HEK293 (cell line): ENCODE data around the gene LMNTD2.
"Not testable (repeated sequence)": the region's sequence is repeated elsewhere in the genome, so short reads cannot be mapped to it uniquely, and the experiment has no call there.

Experiments used
- CTCF ChIA-PET: fragments of 350-600 bp; formaldehyde crosslinking; extraction: SDS; loops from one replicate; lab custom pipeline; 2021; ENCODE audit warnings: antibody characterized with exemption; lab: Yijun Ruan, JAX
- POLR2A ChIA-PET: fragments of 300-600 bp; formaldehyde crosslinking; extraction: SDS; loops from one replicate; lab custom pipeline; 2020; ENCODE audit warnings: antibody characterized with exemption, inconsistent platforms; lab: Yijun Ruan, JAX
- H3K27ac ChIP-seq: fragments of 200-500 bp; sonication (Bioruptor generic); 2 replicates; pipeline ENCODE4 v1.5.1; 2014; ENCODE audit warnings: low read depth, low read length, control low read depth, inconsistent platforms; ENCODE audit errors: extremely low read depth
- H3K36me3 ChIP-seq, 2 experiments: fragments of 200-500 bp in 1 of 2; sonication (Bioruptor generic) in 1 of 2; 1 replicate in 1 of 2; 2 replicates in 1 of 2; pipeline ENCODE4 v1.5.1; 2014 to 2017; ENCODE audit warnings: inconsistent platforms in 2 of 2, low read length in 2 of 2; ENCODE audit not compliant: control insufficient read depth in 2 of 2, insufficient read depth in 1 of 2
- H3K4me1 ChIP-seq: fragments of 200-500 bp; sonication (Bioruptor generic); 2 replicates; pipeline ENCODE4 v1.5.1; 2014; ENCODE audit warnings: mild to moderate bottlenecking, low read length, inconsistent platforms; ENCODE audit not compliant: control insufficient read depth, insufficient read depth
- H3K4me3 ChIP-seq: 2 replicates; pipeline ENCODE4 v1.5.1; 2011; ENCODE audit warnings: low read depth, mild to moderate bottlenecking, control low read depth, low read length, moderate library complexity
- H3K9me3 ChIP-seq: fragments of 200-500 bp; sonication (Bioruptor generic); 2 replicates; pipeline ENCODE4 v1.5.1; 2014; ENCODE audit warnings: low read depth, low read length, inconsistent platforms; ENCODE audit not compliant: control insufficient read depth, insufficient read depth
- GLI2 ChIP-seq: fragments of 450-650 bp; formaldehyde crosslinking; IDR thresholded peaks from 2 replicates; pipeline ENCODE4; 2017; ENCODE audit warnings: missing biosample characterization, missing genetic modification characterization, low read depth, borderline replicate concordance
- OSR2 ChIP-seq: fragments of 450-650 bp; formaldehyde crosslinking; IDR thresholded peaks from 2 replicates; pipeline ENCODE4 v1.5.1; 2016; ENCODE audit warnings: missing biosample characterization, missing genetic modification characterization
- SETDB1 ChIP-seq: IDR thresholded peaks from one replicate; pipeline ENCODE4 v1.6.1; 2017; ENCODE audit warnings: mild to moderate bottlenecking, low read length, moderate library complexity, mixed read lengths; ENCODE audit not compliant: insufficient read length
- ZEB2 ChIP-seq: fragments of 450-650 bp; formaldehyde crosslinking; IDR thresholded peaks from 2 replicates; pipeline ENCODE4 v1.5.1; 2016; ENCODE audit warnings: missing biosample characterization, missing genetic modification characterization
- ZNF202 ChIP-seq: fragments of 450-650 bp; formaldehyde crosslinking; IDR thresholded peaks from 2 replicates; pipeline ENCODE4 v1.5.1; 2016; ENCODE audit warnings: missing biosample characterization, missing genetic modification characterization, borderline replicate concordance
- ZNF529 ChIP-seq: fragments of 450-650 bp; formaldehyde crosslinking; IDR thresholded peaks from 2 replicates; pipeline ENCODE4 v1.5.1; 2017; ENCODE audit warnings: missing genetic modification characterization, missing biosample characterization; ENCODE audit not compliant: insufficient replicate concordance
- ZNF768 ChIP-seq: fragments of 450-650 bp; formaldehyde crosslinking; IDR thresholded peaks from 2 replicates; pipeline ENCODE4 v1.5.1; 2018; ENCODE audit warnings: missing biosample characterization, mild to moderate bottlenecking, missing genetic modification characterization
- ZNF791 ChIP-seq: fragments of 450-650 bp; formaldehyde crosslinking; IDR thresholded peaks from 2 replicates; pipeline ENCODE4 v1.5.1; 2016; ENCODE audit warnings: missing biosample characterization, missing genetic modification characterization
- TF ChIP-seq, protein P1 (sequence below): fragments of 450-650 bp; formaldehyde crosslinking; IDR thresholded peaks from 2 replicates; pipeline ENCODE4 v1.5.1; 2016; ENCODE audit warnings: missing biosample characterization, missing genetic modification characterization, borderline replicate concordance
- TF ChIP-seq, protein P2 (sequence below): fragments of 450-650 bp; formaldehyde crosslinking; IDR thresholded peaks from 2 replicates; pipeline ENCODE4 v1.5.1; 2017; ENCODE audit warnings: missing biosample characterization, missing genetic modification characterization
- TF ChIP-seq, protein P3 (sequence below): IDR thresholded peaks from 2 replicates; pipeline ENCODE4 v1.6.1; 2011; ENCODE audit warnings: mild to moderate bottlenecking, low read depth, low read length, borderline replicate concordance
- TF ChIP-seq, protein P4 (sequence below): fragments of 450-650 bp; IDR thresholded peaks from 2 replicates; pipeline ENCODE4 v1.5.1; 2018; ENCODE audit warnings: missing biosample characterization, missing genetic modification characterization

The LMNTD2 gene

DNA sequence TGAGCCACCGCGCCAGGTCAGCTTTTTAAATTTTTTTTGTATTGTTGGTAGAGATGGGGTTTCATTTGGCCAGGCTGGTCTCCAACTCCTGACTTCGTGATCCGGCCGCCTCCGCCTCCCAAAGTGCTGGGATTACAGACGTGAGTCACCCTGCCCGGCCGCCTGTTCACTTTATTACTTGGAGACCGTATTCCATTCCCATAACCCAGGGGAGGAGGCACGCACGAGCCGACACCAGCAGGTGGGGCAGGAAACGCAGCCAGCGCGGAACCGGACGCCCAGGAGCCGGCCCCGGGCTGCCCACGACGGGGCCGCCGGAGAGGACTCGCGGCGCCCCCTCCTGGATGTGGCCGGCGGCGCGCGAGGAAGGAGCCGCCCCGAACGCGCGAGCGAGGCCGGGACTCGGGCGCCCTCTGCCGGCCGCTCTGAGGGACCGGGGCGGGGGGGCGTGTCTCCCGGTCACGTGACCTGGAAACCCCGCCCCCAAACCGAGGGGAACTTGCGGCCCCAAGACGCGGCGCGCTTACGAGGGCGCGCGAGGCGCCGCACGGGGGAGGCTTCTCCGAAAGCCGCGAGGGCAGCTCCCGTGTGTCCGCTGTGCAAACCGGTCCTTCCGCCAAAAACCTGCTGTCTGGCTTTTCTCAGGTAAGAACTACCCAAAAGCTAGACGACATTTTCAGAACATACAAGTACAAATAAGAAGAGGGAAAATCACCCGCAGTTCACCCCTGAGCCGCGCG, 41.9 kb downstream of the LMNTD2 start (continued):
- TF ChIP-seq, protein P1, sequence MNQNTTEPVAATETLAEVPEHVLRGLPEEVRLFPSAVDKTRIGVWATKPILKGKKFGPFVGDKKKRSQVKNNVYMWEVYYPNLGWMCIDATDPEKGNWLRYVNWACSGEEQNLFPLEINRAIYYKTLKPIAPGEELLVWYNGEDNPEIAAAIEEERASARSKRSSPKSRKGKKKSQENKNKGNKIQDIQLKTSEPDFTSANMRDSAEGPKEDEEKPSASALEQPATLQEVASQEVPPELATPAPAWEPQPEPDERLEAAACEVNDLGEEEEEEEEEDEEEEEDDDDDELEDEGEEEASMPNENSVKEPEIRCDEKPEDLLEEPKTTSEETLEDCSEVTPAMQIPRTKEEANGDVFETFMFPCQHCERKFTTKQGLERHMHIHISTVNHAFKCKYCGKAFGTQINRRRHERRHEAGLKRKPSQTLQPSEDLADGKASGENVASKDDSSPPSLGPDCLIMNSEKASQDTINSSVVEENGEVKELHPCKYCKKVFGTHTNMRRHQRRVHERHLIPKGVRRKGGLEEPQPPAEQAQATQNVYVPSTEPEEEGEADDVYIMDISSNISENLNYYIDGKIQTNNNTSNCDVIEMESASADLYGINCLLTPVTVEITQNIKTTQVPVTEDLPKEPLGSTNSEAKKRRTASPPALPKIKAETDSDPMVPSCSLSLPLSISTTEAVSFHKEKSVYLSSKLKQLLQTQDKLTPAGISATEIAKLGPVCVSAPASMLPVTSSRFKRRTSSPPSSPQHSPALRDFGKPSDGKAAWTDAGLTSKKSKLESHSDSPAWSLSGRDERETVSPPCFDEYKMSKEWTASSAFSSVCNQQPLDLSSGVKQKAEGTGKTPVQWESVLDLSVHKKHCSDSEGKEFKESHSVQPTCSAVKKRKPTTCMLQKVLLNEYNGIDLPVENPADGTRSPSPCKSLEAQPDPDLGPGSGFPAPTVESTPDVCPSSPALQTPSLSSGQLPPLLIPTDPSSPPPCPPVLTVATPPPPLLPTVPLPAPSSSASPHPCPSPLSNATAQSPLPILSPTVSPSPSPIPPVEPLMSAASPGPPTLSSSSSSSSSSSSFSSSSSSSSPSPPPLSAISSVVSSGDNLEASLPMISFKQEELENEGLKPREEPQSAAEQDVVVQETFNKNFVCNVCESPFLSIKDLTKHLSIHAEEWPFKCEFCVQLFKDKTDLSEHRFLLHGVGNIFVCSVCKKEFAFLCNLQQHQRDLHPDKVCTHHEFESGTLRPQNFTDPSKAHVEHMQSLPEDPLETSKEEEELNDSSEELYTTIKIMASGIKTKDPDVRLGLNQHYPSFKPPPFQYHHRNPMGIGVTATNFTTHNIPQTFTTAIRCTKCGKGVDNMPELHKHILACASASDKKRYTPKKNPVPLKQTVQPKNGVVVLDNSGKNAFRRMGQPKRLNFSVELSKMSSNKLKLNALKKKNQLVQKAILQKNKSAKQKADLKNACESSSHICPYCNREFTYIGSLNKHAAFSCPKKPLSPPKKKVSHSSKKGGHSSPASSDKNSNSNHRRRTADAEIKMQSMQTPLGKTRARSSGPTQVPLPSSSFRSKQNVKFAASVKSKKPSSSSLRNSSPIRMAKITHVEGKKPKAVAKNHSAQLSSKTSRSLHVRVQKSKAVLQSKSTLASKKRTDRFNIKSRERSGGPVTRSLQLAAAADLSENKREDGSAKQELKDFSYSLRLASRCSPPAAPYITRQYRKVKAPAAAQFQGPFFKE (tag by site-specific recombination) = no peak
- no peak for TF ChIP-seq GLI2 (tag by site-specific recombination)
- no peak for TF ChIP-seq ZNF791
- TF ChIP-seq, protein P2, sequence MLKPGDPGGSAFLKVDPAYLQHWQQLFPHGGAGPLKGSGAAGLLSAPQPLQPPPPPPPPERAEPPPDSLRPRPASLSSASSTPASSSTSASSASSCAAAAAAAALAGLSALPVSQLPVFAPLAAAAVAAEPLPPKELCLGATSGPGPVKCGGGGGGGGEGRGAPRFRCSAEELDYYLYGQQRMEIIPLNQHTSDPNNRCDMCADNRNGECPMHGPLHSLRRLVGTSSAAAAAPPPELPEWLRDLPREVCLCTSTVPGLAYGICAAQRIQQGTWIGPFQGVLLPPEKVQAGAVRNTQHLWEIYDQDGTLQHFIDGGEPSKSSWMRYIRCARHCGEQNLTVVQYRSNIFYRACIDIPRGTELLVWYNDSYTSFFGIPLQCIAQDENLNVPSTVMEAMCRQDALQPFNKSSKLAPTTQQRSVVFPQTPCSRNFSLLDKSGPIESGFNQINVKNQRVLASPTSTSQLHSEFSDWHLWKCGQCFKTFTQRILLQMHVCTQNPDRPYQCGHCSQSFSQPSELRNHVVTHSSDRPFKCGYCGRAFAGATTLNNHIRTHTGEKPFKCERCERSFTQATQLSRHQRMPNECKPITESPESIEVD (tag by site-specific recombination) = no peak
- TF ChIP-seq ZNF202 = no peak
- TF ChIP-seq, protein P3, sequence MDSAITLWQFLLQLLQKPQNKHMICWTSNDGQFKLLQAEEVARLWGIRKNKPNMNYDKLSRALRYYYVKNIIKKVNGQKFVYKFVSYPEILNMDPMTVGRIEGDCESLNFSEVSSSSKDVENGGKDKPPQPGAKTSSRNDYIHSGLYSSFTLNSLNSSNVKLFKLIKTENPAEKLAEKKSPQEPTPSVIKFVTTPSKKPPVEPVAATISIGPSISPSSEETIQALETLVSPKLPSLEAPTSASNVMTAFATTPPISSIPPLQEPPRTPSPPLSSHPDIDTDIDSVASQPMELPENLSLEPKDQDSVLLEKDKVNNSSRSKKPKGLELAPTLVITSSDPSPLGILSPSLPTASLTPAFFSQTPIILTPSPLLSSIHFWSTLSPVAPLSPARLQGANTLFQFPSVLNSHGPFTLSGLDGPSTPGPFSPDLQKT = no peak

DNA sequence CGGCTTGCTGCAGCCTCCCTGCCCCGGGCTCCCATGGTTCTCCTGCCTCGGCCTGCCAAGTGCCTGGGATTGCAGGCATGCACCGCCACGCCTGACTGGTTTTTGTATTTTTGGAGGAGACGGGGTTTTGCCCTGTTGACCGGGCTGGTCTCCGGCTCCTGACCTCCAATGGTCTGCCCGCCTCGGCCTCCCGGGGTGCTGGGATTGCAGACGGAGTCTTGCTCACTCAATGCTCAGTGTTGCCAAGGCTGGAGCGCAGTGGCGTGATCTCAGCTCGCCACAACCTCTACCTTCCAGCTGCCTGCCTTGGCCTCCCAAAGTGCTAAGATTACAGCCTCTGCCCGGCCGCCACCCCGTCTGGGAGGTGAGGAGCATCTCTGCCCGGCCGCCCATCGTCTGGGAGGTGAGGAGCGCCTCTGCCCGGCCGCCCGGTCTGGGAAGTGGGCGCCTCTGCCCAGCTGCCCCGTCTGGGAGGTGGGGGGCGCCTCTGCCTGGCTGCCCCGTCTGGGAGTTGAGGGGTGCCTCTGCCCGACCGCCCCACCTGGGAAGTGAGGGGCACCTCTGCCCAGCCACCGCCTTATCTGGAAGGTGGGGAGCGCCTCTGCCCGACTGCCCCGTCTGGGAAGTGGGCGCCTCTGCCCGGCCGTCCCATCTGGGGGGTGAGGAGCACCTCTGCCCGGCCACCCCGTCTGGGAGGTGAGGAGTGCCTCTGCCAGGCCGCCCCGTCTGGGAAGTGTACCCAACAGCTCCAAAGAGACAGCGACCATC, 43.4 kb downstream of the LMNTD2 start:
- POLR2A ChIA-PET, H3K9me3 ChIP-seq, H3K36me3 ChIP-seq, H3K4me3 ChIP-seq, H3K27ac ChIP-seq, H3K4me1 ChIP-seq: not testable (repeated sequence)
- CTCF ChIA-PET = interaction anchor here (0.9 kb wide), 2 partner anchors 10 to 19 kb away, joined by 4 read pairs; no protein-coding TSS in a partner anchor

DNA sequence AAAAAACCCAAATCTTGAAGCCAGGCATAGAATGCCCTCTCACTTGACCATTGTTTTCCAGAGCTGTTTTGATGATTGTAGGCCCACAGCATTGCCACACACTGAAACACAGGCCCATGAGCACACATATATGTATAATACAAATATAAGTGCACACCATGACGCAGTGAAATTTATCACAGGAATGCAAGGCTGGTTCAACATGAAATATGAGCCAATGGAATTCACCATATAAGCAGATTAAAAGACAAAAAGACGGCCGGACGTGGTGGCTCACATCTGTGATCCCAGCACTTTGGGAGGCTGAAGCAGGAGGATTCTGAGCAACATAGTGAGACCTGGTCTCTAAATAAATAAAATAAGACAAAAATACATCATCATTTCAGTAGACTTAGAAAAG, 44.1 kb downstream of the LMNTD2 start:
- ChIA-PET CTCF (interaction anchor here (0.9 kb wide), 1 partner anchor 19 kb away, joined by 4 read pairs; no protein-coding TSS in a partner anchor), POLR2A (no interaction called here)
- H3K36me3 ChIP-seq = peaks cover 0 to 7% of the 10 kb centered on the region in 2 experiments; a peak in 1 of 3 replicates
- no peaks in the 10 kb centered on the region for H3K4me1 ChIP-seq
- no peak overlapping the region for H3K27ac ChIP-seq
- TF ChIP-seq, protein P4, sequence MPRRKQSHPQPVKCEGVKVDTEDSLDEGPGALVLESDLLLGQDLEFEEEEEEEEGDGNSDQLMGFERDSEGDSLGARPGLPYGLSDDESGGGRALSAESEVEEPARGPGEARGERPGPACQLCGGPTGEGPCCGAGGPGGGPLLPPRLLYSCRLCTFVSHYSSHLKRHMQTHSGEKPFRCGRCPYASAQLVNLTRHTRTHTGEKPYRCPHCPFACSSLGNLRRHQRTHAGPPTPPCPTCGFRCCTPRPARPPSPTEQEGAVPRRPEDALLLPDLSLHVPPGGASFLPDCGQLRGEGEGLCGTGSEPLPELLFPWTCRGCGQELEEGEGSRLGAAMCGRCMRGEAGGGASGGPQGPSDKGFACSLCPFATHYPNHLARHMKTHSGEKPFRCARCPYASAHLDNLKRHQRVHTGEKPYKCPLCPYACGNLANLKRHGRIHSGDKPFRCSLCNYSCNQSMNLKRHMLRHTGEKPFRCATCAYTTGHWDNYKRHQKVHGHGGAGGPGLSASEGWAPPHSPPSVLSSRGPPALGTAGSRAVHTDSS (tag by site-specific recombination) = no peak
- TF ChIP-seq OSR2 (tag by site-specific recombination) = no peak
- no peak for TF ChIP-seq ZNF529 (tag by site-specific recombination)
- TF ChIP-seq SETDB1 = peak; percentile 47
- no peak for TF ChIP-seq ZEB2
- TF ChIP-seq ZNF768 (tag by site-specific recombination) = no peak
- H3K4me3 ChIP-seq = no peak overlapping the region
- H3K9me3 ChIP-seq = no peaks in the 10 kb centered on the region
